GM12891 (cell line): ENCODE results near the gene KCNJ14.
A peak's percentile ranks its signal among the peaks of the same experiment; 100 is the strongest.

ENCODE experiments used
- DNase-seq: peaks from one replicate; pipeline ENCODE4 v3.0.0; 2011; ENCODE audit warnings: low spot score; ENCODE audit not compliant: insufficient read length
- FAIRE-seq: peaks from 2 replicates; lab custom pipeline; 2011; peaks lifted over from hg19 to GRCh38; lab: Jason Lieb, UNC
- PAX5 ChIP-seq: IDR thresholded peaks from 2 replicates; pipeline ENCODE4 v1.6.1; 2011; ENCODE audit warnings: low read length, moderate library complexity, mild to moderate bottlenecking; ENCODE audit not compliant: insufficient read depth, severe bottlenecking
- POLR2A ChIP-seq: IDR thresholded peaks from 2 replicates; pipeline ENCODE4 v1.6.1; 2011; ENCODE audit warnings: low read depth, low read length, control low read depth
- POLR2AphosphoS5 ChIP-seq: IDR thresholded peaks from 2 replicates; pipeline ENCODE4 v1.6.1; 2011; ENCODE audit warnings: low read depth, low read length, control low read depth
- POU2F2 ChIP-seq: IDR thresholded peaks from 2 replicates; pipeline ENCODE4 v1.6.1; 2011; ENCODE audit warnings: low read depth, mild to moderate bottlenecking, control low read depth, low read length, moderate library complexity
- SPI1 ChIP-seq: IDR thresholded peaks from 2 replicates; pipeline ENCODE4 v1.6.1; 2011; ENCODE audit warnings: low read depth, low read length, control low read depth
- TAF1 ChIP-seq: IDR thresholded peaks from 2 replicates; pipeline ENCODE4 v1.6.1; 2011; ENCODE audit warnings: low read depth, low read length, control low read depth

KCNJ14 gene

DNA sequence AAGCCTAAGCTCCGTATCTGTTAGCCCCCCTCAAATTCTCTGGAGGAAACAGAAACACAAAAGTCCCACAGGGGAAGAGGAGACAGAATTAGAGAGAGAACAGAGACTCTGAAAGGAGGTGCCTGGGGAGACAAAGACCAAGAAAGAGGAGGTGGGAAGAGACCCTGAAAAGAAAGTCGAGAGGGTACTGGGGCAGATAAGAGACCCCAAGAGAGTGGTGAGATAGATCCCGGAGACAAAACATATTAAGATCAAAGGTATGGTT is 10.5 kb upstream of the KCNJ14 start:
- DNase-seq = no peak
- no peak for TF ChIP-seq PAX5
- TF ChIP-seq SPI1 = no peak
- TF ChIP-seq TAF1 = no peak
- TF ChIP-seq POLR2A = no peak
- TF ChIP-seq POU2F2 = no peak
- TF ChIP-seq POLR2AphosphoS5 = no peak
- no peak for FAIRE-seq

DNA sequence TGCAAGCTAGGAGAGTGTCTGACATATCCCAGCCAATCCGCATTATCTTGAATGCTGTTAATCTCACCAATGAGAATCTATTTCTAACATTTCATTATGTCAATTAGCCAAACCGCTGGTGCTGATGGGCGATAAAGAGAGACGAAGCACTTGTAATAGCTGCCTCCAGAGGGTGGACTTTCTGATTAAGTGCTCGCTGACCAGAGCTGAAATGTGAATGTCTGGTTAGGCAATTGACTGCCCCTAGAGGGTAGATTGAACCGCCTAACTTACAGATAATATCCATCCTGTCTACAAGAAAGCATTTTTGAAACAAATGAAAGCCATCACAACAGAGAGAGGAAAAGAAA is 10.1 kb upstream of the KCNJ14 start:
- DNase-seq (no peak), FAIRE-seq (no peak)
- no peak for TF ChIP-seq SPI1
- TF ChIP-seq TAF1 = no peak
- TF ChIP-seq PAX5 = no peak
- no peak for TF ChIP-seq POLR2AphosphoS5
- no peak for TF ChIP-seq POLR2A
- TF ChIP-seq POU2F2 = no peak

DNA sequence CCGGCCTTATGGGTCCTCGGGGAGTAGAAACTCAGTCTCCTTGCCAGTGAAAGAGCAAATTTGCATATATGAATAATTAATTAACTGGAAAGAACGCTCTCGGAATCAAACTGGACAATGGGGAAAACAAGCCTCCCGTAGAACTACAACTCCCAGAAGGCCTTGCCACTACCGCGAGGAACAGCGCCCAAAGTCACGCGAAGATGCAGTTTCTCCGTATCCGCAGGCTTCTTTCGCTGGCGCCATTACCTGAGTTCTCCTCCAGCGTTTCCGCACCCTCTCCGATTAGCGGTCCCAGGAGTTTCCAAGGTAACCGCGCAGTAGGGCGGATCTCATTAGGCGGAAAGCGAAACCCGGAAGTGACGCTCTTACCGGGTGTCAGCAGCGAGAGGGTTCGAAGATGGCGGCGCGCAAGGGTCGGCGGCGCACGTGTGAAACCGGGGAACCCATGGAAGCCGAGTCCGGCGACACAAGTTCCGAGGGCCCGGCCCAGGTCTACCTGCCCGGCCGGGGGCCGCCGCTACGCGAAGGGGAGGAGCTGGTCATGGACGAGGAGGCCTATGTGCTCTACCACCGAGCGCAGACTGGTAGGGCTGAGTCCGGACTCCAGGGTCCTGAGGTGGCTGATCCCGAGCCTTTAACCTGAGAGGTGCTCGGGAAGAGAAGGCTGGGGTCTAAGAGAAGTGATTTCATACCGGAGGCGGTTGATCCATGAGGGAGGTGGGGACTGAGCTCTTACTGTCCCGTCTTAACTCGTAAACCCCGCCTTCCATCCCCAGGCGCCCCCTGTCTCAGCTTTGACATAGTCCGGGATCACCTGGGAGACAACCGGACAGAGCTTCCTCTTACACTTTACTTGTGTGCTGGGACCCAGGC is 9.5 kb upstream of the KCNJ14 start, which contains the start of gene GRWD1:
Gene GRWD1 (plus strand): TSS at position 378 of the 876 bp plus-strand sequence. CDS start 23 bp downstream, at position 401.
- FAIRE-seq (peak; percentile 100), DNase-seq (peak; percentile 95)
- TF ChIP-seq TAF1 (peak; percentile 74), SPI1 (peak; percentile 39; the same call in 1 of the 2 replicates), POU2F2 (peak; percentile 74), POLR2A (peak; percentile 87), PAX5 (no peak), POLR2AphosphoS5 (peak; percentile 90)

DNA sequence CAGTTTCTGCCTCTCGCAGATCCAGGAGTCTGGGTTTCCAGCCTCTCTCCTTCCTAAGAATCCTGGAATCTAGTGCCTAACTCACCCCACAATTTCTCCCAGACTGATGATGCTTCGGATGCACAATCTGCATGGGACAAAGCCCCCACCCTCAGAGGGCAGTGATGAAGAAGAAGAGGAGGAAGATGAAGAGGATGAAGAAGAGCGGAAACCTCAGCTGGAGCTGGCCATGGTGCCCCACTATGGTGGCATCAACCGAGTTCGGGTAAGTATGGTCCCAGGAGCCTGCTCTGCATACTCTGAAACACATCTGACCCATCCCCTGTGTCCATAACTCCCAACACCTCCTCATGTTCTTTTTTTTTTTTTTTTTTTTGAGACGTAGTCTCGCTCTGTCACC is 8.8 kb upstream of the KCNJ14 start:
- TF ChIP-seq SPI1 (no peak), PAX5 (no peak), POLR2A (no peak), TAF1 (no peak), POU2F2 (no peak), POLR2AphosphoS5 (no peak)
- FAIRE-seq (no peak), DNase-seq (no peak)

DNA sequence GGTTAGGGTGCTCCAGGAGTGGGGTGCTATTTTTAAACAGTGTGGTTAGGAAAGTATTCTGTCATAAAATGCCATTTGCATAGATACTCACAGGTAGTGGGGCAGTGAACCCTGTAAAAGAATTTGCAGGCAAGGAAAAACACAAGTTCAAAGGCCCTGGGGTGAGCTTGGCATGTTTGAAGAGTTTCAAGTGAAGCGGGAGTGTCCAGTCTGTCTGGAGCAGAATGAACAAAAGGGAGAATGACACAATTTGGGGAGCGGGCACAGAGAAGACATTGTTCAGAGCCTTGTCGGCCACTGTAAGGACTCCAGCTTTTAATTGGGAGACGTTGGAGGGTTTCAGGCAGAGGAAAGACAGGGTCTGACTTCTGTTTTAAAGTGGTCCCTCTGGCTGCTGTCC is 6.8 kb upstream of the KCNJ14 start:
- FAIRE-seq (no peak), DNase-seq (no peak)
- TF ChIP-seq POLR2AphosphoS5 (no peak), PAX5 (no peak), POU2F2 (no peak), POLR2A (no peak), SPI1 (no peak), TAF1 (no peak)

DNA sequence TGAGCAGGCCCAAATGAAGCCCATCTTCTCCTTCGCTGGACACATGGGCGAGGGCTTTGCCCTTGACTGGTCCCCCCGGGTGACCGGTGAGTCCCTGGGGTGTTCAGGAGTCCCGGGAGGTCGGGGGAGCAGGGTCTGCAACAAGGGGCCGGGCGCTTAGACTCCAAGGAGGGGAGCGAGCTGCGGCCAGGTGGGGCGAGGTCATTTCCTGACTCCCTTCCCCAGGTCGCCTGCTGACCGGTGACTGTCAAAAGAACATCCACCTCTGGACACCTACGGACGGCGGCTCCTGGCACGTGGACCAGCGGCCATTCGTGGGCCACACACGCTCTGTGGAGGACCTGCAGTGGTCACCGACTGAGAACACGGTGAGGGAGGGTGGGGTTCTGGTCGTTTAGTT is 4.9 kb upstream of the KCNJ14 start:
- DNase-seq = no peak
- FAIRE-seq = no peak
- no peak for TF ChIP-seq TAF1
- TF ChIP-seq POLR2A = no peak
- TF ChIP-seq POU2F2 = no peak
- TF ChIP-seq PAX5 = no peak
- no peak for TF ChIP-seq POLR2AphosphoS5
- TF ChIP-seq SPI1 = no peak

DNA sequence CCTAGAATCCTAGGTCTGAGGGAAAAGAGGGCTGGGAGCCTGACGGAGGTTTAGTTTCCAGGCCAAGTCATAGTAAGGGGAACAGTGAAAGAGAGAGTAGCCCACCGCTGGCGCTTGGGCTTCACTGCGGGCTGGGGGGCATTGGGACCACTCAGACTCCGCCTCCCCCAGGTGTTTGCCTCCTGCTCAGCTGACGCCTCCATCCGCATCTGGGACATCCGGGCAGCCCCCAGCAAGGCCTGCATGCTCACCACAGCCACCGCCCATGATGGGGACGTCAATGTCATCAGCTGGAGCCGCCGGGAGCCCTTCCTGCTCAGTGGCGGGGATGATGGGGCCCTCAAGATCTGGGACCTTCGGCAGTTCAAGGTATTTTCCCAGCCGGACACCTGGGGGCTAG is 4.5 kb upstream of the KCNJ14 start:
- no peak for FAIRE-seq
- TF ChIP-seq PAX5 (no peak), POU2F2 (no peak), POLR2AphosphoS5 (no peak), SPI1 (no peak), TAF1 (no peak), POLR2A (no peak)
- DNase-seq = no peak

DNA sequence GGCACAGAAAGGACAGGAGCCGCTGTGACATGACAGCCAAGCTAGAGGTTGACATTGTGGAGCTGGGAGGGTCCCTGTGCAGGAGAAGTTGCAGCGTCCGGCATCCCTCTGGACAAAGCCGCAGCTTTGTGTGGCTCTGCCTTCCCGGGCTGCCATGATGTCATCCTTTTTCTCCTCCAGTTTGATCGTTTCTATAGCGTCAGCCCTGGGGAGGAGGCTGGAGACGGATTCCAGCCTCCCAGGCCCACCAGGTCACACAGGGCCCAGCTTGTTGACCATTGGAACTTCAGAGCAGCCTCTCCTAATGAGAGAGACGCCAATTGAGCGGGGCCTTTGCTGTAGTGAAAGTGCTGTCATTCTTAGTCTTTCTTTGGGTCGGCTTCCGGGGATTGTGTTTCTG is 3.8 kb upstream of the KCNJ14 start:
- no peak for FAIRE-seq
- DNase-seq = no peak
- TF ChIP-seq POLR2A (no peak), TAF1 (no peak), POU2F2 (no peak), PAX5 (no peak), SPI1 (no peak), POLR2AphosphoS5 (no peak)
